ENCODE results near the gene GPR78.

GPR78 gene

DNA sequence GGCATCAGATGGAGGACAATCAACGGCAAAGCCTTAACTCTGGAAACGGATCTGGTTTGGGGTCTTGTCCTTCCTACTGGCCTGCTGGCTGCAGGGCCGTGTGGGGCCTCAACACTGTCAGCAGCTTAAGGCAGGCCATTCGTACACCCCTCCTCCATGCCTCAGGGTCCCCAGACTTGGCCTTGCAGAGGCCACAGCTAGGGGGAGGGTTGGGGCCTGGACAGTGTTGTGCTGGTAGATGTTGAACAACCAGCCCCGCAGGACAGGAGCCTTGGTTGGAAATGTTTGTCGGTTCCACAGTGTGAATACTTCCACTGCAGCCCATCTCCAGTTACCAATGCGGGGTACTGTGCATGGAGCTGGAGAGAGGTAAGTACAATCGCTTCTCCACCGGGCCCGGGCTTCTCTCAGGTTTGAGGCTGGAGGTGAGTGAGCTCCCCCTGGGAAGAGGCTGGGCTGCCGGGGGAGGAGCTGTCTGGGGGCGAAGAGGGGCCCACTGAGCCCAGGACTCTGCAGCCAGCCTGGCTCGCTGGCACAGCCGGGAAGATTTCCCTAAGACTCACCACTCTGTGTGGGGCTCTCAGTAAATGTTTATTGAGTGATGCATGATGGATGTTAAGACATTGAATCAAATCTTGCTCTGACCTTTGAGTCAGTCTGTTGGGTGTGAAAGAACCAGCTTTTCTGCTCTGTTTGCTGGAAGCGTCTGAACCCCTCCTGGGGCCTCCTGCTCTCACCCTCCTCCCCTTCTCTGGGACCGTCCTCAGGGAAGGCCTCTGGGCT, 19.7 kb upstream of the GPR78 start:
- no peak for DNase-seq (ENCODE audit: low spot score)
- H3K27ac ChIP-seq: no peak overlapping the region
- H3K4me3 ChIP-seq: no peak overlapping the region
- TF ChIP-seq, protein P1, sequence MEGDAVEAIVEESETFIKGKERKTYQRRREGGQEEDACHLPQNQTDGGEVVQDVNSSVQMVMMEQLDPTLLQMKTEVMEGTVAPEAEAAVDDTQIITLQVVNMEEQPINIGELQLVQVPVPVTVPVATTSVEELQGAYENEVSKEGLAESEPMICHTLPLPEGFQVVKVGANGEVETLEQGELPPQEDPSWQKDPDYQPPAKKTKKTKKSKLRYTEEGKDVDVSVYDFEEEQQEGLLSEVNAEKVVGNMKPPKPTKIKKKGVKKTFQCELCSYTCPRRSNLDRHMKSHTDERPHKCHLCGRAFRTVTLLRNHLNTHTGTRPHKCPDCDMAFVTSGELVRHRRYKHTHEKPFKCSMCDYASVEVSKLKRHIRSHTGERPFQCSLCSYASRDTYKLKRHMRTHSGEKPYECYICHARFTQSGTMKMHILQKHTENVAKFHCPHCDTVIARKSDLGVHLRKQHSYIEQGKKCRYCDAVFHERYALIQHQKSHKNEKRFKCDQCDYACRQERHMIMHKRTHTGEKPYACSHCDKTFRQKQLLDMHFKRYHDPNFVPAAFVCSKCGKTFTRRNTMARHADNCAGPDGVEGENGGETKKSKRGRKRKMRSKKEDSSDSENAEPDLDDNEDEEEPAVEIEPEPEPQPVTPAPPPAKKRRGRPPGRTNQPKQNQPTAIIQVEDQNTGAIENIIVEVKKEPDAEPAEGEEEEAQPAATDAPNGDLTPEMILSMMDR (IDR thresholded peaks at IDR 0.05): no peak

GRCh38 chr4:8564595-8564994, 15.6 kb upstream of the GPR78 start:
- TF ChIP-seq, protein P1 (IDR thresholded peaks at IDR 0.05): no peak
- no peak for DNase-seq (ENCODE audit: low spot score)
- Histone ChIP-seq H3K4me3 (no peak overlapping the region), H3K27ac (no peak overlapping the region)

DNA sequence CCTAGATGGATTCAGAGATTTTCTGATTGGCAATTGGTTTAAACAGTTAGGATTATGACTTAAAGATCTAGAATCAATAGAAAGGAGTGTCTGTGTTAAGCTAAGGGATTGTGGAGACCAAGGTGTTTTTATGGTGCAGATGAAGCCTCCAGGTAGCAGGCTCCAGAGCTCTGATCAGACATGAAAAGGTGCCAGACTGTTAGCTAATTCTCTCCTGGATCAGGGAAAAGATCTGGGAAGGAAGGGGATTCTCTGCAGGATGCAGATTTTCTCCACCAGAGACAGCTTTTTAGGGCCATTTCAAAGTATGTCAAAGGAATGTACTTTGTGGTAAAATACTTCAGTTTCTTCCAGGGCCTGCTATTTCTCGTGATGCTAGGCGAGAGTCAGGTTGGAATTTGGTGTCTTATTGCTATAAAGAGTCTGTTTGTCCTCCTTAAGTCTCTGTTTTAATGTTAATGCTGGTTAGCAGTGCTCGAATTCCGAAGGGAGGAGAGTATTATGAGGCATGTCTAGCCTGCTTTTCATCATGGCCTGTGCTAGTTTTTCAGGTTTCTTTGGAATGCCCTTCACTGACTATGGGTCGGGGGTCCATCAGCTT, 12.0 kb upstream of the GPR78 start:
- DNase-seq (ENCODE audit: low spot score): no peak
- H3K4me3 ChIP-seq: no peak overlapping the region
- TF ChIP-seq, protein P1 (IDR thresholded peaks at IDR 0.05): no peak
- no peak overlapping the region for H3K27ac ChIP-seq

GRCh38 chr4:8570201-8570600, 10.0 kb upstream of the GPR78 start:
- no peak for DNase-seq (ENCODE audit: low spot score)
- Histone ChIP-seq H3K4me3 (no peak overlapping the region), H3K27ac (no peak overlapping the region)
- TF ChIP-seq, protein P1 (IDR thresholded peaks at IDR 0.05): no peak

DNA sequence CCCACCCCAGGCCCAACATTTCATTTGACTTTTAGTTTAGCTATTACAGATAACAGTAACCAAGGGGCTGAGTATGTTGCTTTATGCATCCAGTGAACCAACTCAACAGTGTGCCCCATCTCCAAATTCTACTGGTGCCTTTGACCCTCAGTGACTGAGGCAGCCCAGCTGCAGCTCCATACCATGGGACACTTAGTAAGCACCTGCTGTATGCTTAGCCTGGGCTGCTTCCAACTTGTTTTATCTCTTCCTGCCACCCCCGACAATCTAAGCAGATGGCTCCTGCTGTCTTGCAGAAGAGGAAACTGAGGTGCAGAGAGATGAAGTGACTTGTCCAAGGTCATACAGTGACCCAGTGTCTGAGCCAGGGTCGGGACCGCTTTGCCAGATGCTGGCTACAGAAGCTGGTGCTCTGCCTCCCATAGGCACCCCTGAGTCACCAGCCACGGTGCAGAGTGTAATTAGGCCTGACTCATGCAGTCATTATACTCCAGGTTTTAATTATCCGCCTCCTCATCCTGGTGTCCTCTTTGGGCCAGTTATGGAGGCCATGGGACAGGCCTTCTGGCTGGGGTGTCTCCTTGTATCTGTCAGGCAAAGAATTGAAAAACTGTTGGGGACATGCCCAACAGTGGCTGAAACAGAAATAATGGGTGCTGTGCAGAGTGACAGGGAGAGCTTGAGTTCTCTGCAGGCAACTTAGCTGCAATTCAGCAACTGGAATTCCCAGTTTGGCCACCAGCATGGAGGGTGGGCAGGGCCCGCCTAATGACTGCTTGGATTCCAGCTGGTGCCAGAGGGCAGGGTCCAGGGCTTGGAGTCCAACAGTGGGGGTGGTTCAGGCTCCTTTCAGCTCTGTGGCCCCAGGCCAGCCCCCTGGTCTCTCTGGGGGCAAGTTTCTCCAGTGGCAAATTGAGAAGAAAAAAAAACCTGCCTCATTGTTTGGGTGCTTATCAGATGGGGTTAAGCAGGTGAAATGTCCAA, 8.2 kb upstream of the GPR78 start:
- TF ChIP-seq, protein P1 (IDR thresholded peaks at IDR 0.05): no peak
- no peak for DNase-seq (ENCODE audit: low spot score)
- Histone ChIP-seq H3K27ac (no peak overlapping the region), H3K4me3 (no peak overlapping the region)

DNA sequence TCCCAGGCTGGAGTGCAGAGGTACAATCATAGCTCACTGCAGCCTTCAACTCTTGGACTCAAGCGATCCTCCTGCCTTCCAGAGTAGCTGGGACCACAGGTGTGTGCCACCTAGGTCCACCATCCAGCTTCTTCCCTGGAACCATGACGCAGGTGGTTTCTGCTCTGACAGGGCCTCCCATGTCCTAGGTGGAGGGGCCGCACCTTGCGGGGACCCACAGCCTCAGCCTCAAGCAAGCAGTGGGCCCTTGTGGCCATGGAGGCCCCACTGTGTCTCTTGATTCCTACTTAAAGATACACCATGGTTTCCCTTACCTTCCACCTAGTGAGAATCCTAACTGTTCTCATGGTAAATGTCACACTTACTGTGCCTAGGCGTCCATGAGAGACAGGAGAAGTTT, 6.9 kb upstream of the GPR78 start:
- Histone ChIP-seq H3K4me3 (no peak overlapping the region), H3K27ac (no peak overlapping the region)
- TF ChIP-seq, protein P1 (IDR thresholded peaks at IDR 0.05): no peak
- no peak for DNase-seq (ENCODE audit: low spot score)
